Aorta (tissue), 5 donors: ENCODE measurements around the gene EXOSC7. TPM values are rescaled to one million over a fixed set of nuclear protein-coding genes. Genes with fewer than 3 reads are reported as not detected.
"Not testable (repeated sequence)": the region's sequence is repeated elsewhere in the genome, so short reads cannot be mapped to it uniquely, and the experiment has no call there.

ENCODE experiments used
- ATAC-seq: fragments of 200-7000 bp; cut with Tn5 transposase; one replicate; pipeline ENCODE4 v1.9.1; 2022; ENCODE audit warnings: moderate library complexity; ENCODE audit not compliant: low FRiP score
- DNase-seq, 2 donors: peaks; one replicate each; pipeline ENCODE4 v3.0.0-alpha.2; 2020
- H3K27ac ChIP-seq, 2 donors: one replicate each; pipeline ENCODE4 v1.5.1; 2013; ENCODE audit warnings: low read length in 2 of 2, mild to moderate bottlenecking in 2 of 2, moderate library complexity in 2 of 2, control low read depth in 1 of 2, inconsistent platforms in 1 of 2, low read depth in 1 of 2
- H3K27me3 ChIP-seq, 2 donors: one replicate each; pipeline ENCODE4 v1.6.1; 2013; ENCODE audit warnings: control low read depth in 1 of 2, low read length in 1 of 2, mild to moderate bottlenecking in 1 of 2, moderate library complexity in 1 of 2; ENCODE audit not compliant: insufficient read depth in 2 of 2, control insufficient read depth in 1 of 2
- H3K36me3 ChIP-seq, 2 donors: one replicate each; pipeline ENCODE4 v1.6.1; 2013; ENCODE audit warnings: control low read depth in 1 of 2, low read length in 1 of 2, mild to moderate bottlenecking in 1 of 2; ENCODE audit not compliant: insufficient read depth in 2 of 2, control insufficient read depth in 1 of 2
- H3K4me1 ChIP-seq, 2 donors: one replicate each; pipeline ENCODE4 v1.6.1; 2013; ENCODE audit warnings: low read length in 2 of 2, control low read depth in 1 of 2, mild to moderate bottlenecking in 1 of 2, moderate library complexity in 1 of 2; ENCODE audit not compliant: insufficient read depth in 2 of 2, control insufficient read depth in 1 of 2
- H3K4me3 ChIP-seq, 2 donors: one replicate each; pipeline ENCODE4 v1.5.1; 2013; ENCODE audit warnings: low read length in 2 of 2, control low read depth in 1 of 2, mild to moderate bottlenecking in 1 of 2
- H3K9me3 ChIP-seq: one replicate; pipeline ENCODE4 v1.6.1; 2013; ENCODE audit warnings: mild to moderate bottlenecking, low read length; ENCODE audit not compliant: control insufficient read depth
- WGBS, 2 donors: extraction: QIAGEN DNeasy Blood & Tissue Kit; methylation state at CpG; one replicate each; pipeline ENCODE4 v1.1.7; 2013; 5-methylcytosine and 5-hydroxymethylcytosine counted together
- intact Hi-C, 2 donors: fragments of 100-400 bp; cut with DNase I; formaldehyde crosslinking; loops; one replicate each; pipeline versions ENCODE4 v1.14.2 to v1.15.0; 2022
- polyA plus RNA-seq, 2 donors: library from polyadenylated mRNA; stranded (reverse); fragments of 200-250 nt; gene quantifications; one replicate each; pipeline ENCODE4 v1.2.3, GENCODE V29; 2013
- total RNA-seq, 2 donors: library from RNA; stranded (reverse); fragmentation: NEBNext Ultra II Directional; extraction: Animal tissue kit (Norgen Biotek cat#: 25700); gene quantifications; one replicate each; pipeline ENCODE4 v1.2.1, GENCODE V29; 2021
- donor health status: healthy with polysubstance abuse.
- donor health status: Bipolar disorder and iron deficiency.
- donor health status: DM: no; HTN: no; CAD: no.
- donor health status: DM: no; HTN: no; CAD: no.
- donor health status: DM: yes; HTN: yes; CAD: no.

EXOSC7 gene
- total and polyA plus RNA-seq, 4 donors: 15.8 to 31.2 (median 29.8) TPM

DNA sequence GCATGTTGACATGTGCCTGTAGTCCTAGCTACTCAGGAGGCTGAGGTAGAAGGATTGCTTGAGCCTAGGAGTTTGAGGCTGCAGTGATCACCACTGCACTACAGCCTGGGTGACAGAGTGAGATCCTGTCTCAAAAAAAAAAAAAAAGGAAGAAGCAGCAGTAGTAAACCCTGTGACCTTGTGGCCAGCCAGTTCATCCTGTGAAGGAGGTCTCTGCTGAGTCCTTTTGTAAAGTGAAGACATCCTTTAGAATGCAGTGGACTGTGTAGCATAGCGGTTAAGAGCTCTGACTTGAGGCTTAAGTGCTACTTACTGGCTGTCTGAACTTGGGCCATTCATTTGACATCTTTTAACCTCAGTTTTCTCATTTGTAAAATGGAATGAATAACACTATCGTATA lies 8.3 kb downstream of the EXOSC7 start:
- Histone ChIP-seq H3K9me3 (no peaks in the 10 kb centered on the region), H3K36me3 (no peaks in the 10 kb centered on the region), H3K27me3 (no peaks in the 10 kb centered on the region), H3K4me3 (no peak overlapping the region), H3K4me1 (no peaks in the 10 kb centered on the region), H3K27ac (no peak overlapping the region)
- ATAC-seq (no peak), DNase-seq (no peak)
- intact Hi-C loops: no loop called here
- WGBS, 2 donors: 93 to 99% methylated on average over 2 of the region's 2 CpGs

DNA sequence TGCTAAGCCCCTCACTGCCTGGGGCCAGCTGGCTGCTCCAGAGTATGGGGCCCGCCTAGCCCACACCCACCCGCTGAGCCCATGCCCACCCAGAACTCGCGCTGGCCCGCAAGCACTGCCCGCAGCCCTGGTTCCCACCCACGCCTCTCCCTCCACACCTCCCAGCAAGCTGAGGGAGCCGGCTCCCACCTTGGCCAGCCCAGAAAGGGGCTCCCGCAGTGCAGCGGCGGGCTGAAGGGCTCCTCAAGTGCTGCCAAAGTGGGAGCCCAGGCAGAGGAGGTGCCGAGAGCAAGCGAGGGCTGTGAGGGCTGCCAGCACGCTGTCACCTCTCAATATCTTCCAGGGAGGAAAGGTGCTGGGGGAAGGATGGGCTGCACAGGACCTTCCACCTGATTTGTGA lies 10.3 kb downstream of the EXOSC7 start:
- ATAC-seq, H3K4me1 ChIP-seq, H3K4me3 ChIP-seq, H3K27me3 ChIP-seq, H3K36me3 ChIP-seq, H3K27ac ChIP-seq, H3K9me3 ChIP-seq, DNase-seq, intact Hi-C loops: not testable (repeated sequence)
- 96 to 97% methylated on average over 14 of the region's 14 CpGs for WGBS, 2 donors

DNA sequence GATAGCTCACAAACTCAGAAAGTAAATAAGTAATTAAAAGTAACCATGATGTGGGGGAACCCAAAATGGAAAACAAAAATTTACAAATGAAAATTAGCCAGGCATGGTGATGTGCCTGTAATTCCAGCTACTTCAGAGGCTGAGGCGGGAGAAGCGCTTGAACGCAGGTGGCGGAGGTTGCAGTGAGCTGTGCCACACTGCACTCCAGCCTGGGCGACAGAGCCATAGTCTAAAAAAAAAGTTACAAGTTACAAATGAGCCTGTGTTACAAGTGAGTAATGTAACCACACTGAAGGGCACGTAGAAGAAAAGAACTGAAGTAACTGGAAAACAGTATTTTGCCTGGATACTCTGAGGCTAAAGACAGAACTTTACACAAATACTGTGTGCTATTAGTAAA lies 11.3 kb downstream of the EXOSC7 start:
- Histone ChIP-seq H3K27ac (no peak overlapping the region), H3K4me1 (no peaks in the 10 kb centered on the region), H3K27me3 (no peaks in the 10 kb centered on the region), H3K36me3 (no peaks in the 10 kb centered on the region), H3K4me3 (no peak overlapping the region), H3K9me3 (no peaks in the 10 kb centered on the region)
- intact Hi-C loops: no loop called here
- DNase-seq: no peak
- 84 to 88% methylated on average over 6 of the region's 6 CpGs for WGBS, 2 donors
- no peak for ATAC-seq

DNA sequence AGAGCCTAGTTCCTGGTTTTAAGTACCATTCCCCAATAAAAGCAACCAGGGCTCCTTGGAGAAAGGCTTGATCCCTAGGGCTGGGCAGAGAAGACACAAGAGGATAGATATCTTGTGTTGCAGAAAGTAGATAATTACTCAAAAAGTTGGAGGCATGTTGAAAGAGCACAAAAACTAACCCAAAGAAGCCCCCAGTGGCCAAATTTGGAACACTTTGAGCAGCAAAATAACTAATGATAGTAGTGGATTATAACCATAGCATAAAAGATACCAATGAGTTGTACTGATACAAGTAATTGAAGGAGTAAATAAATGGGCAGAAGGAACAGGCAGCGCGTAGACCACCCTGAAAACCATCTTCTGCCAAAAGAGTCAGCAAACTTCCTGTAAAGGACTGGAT lies 12.0 kb downstream of the EXOSC7 start:
- no peak overlapping the region for H3K27ac ChIP-seq
- no peaks in the 10 kb centered on the region for H3K4me1 ChIP-seq
- H3K36me3 ChIP-seq: no peaks in the 10 kb centered on the region
- no peaks in the 10 kb centered on the region for H3K27me3 ChIP-seq
- H3K9me3 ChIP-seq: no peaks in the 10 kb centered on the region
- 94 to 95% methylated on average over 2 of the region's 2 CpGs for WGBS, 2 donors
- no peak overlapping the region for H3K4me3 ChIP-seq
- ATAC-seq: no peak
- DNase-seq: no peak
- intact Hi-C loops: no loop called here

DNA sequence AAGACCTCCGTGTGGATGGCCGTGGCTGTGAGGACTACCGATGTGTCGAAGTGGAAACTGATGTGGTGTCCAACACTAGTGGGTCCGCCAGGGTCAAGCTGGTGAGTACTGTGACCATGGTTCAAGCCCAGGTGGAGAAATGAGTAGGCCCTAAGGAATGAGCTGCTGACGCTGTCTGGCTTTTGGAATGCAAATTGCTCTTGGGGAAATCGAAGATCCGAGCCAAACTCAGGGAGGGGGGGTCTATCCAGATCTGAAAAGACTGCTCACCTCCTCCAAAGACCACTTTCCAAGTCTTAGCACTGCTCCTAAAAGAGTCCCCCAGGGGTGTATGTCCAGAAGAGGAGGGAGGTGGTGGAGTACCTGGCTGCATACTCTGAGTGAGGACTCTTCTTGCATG lies 13.1 kb downstream of the EXOSC7 start:
- H3K27me3 ChIP-seq: no peaks in the 10 kb centered on the region
- H3K4me1 ChIP-seq: no peaks in the 10 kb centered on the region
- ATAC-seq: no peak
- H3K9me3 ChIP-seq: no peaks in the 10 kb centered on the region
- intact Hi-C loops: no loop called here
- H3K4me3 ChIP-seq: no peak overlapping the region
- 88% methylated on average over 8 of the region's 8 CpGs for WGBS, 2 donors
- DNase-seq: no peak
- no peak overlapping the region for H3K27ac ChIP-seq
- H3K36me3 ChIP-seq: no peaks in the 10 kb centered on the region

DNA sequence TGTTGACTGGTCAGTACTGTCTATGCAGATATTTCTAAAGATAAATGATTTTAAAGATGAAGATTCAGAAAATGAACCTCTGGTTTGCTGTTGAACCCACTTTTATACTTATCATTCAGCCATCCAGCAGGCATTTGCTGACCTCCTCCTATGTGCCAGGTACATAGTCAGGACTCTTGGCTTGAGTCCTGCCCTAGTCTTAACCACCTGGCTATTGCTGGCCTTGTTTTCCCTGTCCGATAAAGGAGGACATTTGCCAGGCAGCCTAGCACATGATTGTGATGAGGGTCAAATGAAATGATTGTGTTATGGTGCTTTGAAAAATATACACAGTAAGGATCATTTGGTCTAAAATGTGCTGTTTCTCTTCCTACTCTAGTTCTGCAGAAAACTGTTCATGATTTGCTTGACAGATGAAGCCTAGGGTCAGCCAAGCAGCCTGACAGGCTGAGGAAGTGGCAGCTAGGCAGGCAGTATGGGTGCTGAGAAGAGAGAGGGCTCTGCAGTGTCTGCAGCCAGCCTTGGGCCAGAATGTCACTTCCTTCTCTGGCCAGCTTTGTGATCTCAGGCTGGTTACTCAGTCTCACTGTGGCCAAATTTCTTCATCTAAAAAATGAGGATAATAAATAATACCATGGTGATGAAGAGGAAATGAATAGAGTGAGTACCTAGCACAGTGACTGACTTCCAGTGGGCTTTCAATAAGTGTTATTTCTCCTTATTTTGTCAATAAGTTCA lies 13.8 kb downstream of the EXOSC7 start:
- ATAC-seq (no peak), DNase-seq (no peak)
- no peak overlapping the region for H3K27ac ChIP-seq
- no peaks in the 10 kb centered on the region for H3K27me3 ChIP-seq
- no peaks in the 10 kb centered on the region for H3K36me3 ChIP-seq
- no peaks in the 10 kb centered on the region for H3K4me1 ChIP-seq
- intact Hi-C loops: no loop called here
- no peak overlapping the region for H3K4me3 ChIP-seq
- H3K9me3 ChIP-seq: no peaks in the 10 kb centered on the region
- WGBS, 2 donors: 77 to 82% methylated on average over 1 of the region's 1 CpG

DNA sequence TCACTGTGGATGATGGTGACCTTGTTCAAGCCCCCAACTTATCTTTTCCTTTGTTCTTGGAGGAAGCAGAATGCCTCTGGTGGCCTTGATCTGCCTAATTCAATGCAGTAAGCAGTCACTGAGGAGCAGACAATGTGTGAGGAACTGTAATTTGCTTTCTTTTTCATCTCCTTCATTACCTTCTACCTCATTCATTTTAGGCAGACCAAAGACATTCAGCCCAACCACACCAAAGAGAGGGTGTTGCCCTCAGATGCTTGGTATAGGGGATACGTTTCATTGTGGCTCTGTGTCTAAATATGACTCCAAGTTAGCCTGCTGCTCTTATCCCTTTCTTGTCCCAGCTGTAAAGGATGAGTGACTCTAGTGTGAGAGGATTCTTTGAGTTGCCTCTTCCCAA lies 15.3 kb downstream of the EXOSC7 start:
- intact Hi-C loops: no loop called here
- Histone ChIP-seq H3K27ac (no peak overlapping the region), H3K4me1 (no peaks in the 10 kb centered on the region), H3K27me3 (no peaks in the 10 kb centered on the region), H3K36me3 (no peaks in the 10 kb centered on the region), H3K9me3 (no peaks in the 10 kb centered on the region), H3K4me3 (no peak overlapping the region)
- no peak for DNase-seq
- 88 to 89% methylated on average over 1 of the region's 1 CpG for whole genome bisulfite sequencing, 2 donors
- no peak for ATAC-seq

DNA sequence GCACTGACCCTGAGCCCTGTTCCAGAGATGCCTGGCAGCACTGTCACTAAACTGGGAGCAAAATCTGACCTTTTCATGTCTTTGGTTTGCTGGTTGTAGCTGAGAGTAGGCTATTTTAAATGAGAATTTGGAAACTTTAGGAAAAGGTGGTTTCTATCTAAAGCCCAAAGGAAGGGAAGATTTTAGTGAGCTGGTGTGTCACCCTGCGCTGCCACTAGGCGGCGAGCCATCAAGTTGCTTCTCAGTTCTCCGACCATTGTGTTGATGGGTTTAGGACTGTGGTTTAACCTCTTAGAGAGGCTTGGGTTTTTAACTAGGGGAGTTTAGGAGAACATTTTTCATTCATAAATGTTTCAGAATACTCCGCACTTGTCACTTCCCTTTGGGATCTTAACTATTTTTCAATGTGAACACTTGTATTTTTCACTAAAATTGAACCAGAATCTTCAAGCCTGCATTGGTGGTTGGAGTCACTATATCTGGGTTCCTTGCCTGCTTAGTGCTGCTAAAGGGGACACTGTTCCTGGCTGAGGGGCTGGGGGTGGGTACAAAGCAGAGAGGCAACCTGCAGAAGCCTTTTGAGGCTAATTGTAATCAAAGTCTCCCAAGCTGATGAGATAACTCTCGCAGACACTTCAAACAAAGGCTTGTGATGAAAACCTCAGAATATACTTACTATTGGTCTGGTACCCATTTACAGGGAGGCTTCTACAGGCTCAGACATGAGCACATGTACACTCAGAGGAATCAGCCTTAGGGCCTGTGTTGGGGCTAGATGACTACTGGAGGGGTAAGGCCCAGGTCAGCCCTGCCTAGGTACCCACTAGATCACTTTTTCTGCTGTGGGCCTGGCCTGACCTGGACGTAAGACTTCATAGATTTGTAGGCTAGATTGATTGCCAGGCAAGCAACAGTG lies 16.8 kb downstream of the EXOSC7 start:
- Histone ChIP-seq H3K9me3 (no peaks in the 10 kb centered on the region), H3K4me1 (no peaks in the 10 kb centered on the region), H3K4me3 (no peak overlapping the region), H3K36me3 (peaks cover 0 to 3% of the 10 kb centered on the region in 2 donors), H3K27ac (no peak overlapping the region), H3K27me3 (no peaks in the 10 kb centered on the region)
- intact Hi-C loops: no loop called here
- no peak for ATAC-seq
- DNase-seq: no peak
- 63 to 70% methylated on average over 7 of the region's 7 CpGs for WGBS, 2 donors
